Kidney epithelial cell (primary cell): ENCODE measurements around the gene ASH1L. TPM values are rescaled to one million over a fixed set of nuclear protein-coding genes. Genes with fewer than 3 reads are reported as not detected.

ENCODE experiments used
- DNase-seq: peaks from one replicate; pipeline ENCODE4 v3.0.0-alpha.2; 2010; ENCODE audit warnings: low read depth
- H3K27me3 ChIP-seq: 2 replicates; pipeline ENCODE4 v1.6.0; 2011; ENCODE audit warnings: low read length; ENCODE audit not compliant: control insufficient read depth, insufficient read depth
- H3K36me3 ChIP-seq: 2 replicates; pipeline ENCODE4 v1.5.1; 2011; ENCODE audit warnings: low read length; ENCODE audit not compliant: control insufficient read depth, insufficient read depth
- H3K4me3 ChIP-seq: 2 replicates; pipeline ENCODE4 v1.5.1; 2011; ENCODE audit warnings: low read depth, mild to moderate bottlenecking, control low read depth, low read length
- total RNA-seq: library from RNA; depleted of rRNA; stranded (reverse); fragments of >200 nt; gene quantifications from 2 replicates; pipeline ENCODE4 v1.2.3, GENCODE V29; 2015
- TF ChIP-seq, protein P1 (sequence below): IDR thresholded peaks from 2 replicates; pipeline ENCODE4 v1.5.1; 2011; ENCODE audit warnings: mild to moderate bottlenecking, moderate library complexity, low read length, control low read depth, inconsistent platforms; ENCODE audit not compliant: insufficient read depth, poor library complexity, severe bottlenecking

Gene ASH1L
- total RNA-seq, 1 donor from 2014 or later = 19.5 TPM

DNA sequence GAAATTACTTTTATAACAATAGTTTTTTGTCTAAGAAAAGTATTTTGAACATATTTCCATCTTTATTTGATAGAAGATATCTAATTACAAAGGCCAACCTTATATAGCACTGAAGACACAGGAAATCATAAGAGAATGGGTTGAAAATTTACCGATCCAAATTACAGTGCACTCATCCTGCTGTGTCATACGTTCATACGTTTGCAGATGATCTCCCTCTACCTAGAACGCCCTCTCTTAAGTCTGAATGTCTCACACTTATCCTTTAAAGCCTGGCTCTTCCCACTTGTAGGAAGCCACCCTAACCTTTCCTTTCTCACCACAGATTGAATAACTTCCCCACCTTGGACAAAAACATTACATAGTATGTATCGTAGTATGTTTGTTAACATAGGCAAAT is 9.3 kb downstream of the ASH1L start:
- no peak for DNase-seq
- Histone ChIP-seq H3K4me3 (no peak overlapping the region), H3K36me3 (peaks cover 2% of the 10 kb centered on the region), H3K27me3 (no peaks in the 10 kb centered on the region)
- TF ChIP-seq, protein P1, sequence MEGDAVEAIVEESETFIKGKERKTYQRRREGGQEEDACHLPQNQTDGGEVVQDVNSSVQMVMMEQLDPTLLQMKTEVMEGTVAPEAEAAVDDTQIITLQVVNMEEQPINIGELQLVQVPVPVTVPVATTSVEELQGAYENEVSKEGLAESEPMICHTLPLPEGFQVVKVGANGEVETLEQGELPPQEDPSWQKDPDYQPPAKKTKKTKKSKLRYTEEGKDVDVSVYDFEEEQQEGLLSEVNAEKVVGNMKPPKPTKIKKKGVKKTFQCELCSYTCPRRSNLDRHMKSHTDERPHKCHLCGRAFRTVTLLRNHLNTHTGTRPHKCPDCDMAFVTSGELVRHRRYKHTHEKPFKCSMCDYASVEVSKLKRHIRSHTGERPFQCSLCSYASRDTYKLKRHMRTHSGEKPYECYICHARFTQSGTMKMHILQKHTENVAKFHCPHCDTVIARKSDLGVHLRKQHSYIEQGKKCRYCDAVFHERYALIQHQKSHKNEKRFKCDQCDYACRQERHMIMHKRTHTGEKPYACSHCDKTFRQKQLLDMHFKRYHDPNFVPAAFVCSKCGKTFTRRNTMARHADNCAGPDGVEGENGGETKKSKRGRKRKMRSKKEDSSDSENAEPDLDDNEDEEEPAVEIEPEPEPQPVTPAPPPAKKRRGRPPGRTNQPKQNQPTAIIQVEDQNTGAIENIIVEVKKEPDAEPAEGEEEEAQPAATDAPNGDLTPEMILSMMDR = no peak

DNA sequence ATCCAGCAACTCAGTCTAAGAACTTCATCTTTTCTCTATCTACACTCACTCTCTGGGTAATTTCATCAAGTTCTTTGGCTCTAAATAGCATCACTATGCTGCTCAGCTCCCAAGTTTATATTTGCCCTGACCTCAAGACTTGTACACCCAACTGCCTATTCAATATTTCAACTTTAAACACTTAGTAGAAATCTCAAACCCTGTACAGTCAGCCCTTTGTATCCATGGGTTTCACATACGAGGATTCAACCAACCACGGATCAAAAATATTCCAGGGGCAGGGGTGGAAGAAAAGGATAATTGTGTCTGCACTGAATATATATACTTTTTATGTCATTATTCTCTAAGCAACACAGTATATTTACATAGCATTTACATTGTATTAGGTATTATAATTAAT is 13.9 kb downstream of the ASH1L start:
- TF ChIP-seq, protein P1 = no peak
- no peak for DNase-seq
- no peaks in the 10 kb centered on the region for H3K27me3 ChIP-seq
- no peaks in the 10 kb centered on the region for H3K36me3 ChIP-seq
- H3K4me3 ChIP-seq = no peak overlapping the region

DNA sequence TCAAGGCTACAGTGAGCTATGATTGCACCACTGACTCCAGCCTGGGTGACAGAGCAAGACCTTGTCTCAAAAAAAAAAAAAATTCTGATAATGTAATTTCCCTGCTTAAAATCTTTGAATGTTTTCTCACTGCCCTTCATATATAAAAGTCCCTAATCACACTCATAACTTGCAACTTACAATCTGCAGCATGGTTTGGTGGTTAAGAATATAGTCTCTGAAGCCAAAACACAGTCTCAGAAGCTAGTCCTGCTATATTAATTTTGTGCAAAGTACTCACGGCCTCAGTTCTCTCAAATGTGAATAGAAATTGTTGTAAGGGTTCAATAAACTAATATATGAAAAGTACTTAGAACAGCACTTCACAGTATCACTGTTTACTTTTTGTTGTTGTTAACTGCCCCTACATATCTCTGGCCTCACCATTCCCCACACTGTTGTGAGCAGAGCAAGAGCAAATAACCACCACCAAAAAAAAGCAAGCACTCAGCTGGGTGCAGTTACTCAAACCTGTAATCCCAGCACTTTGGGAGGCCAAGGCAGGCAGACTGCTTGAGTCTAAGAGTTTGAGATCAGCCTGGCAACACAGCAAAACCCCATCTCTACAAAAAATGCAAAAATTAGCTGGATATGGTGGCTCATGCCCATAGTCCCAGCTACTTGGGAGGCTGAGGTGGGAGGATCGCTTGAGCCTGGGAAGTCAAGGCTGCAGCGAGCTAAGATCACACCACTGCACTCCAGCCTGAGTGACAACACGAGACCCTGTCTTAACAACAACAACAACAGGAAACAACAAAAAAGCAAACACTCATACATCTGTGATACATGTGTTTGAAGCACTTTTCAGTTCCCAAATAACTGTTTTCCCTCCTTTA is 22.4 kb downstream of the ASH1L start:
- DNase-seq = no peak
- no peaks in the 10 kb centered on the region for H3K27me3 ChIP-seq
- no peaks in the 10 kb centered on the region for H3K36me3 ChIP-seq
- TF ChIP-seq, protein P1 = no peak
- H3K4me3 ChIP-seq = no peak overlapping the region

DNA sequence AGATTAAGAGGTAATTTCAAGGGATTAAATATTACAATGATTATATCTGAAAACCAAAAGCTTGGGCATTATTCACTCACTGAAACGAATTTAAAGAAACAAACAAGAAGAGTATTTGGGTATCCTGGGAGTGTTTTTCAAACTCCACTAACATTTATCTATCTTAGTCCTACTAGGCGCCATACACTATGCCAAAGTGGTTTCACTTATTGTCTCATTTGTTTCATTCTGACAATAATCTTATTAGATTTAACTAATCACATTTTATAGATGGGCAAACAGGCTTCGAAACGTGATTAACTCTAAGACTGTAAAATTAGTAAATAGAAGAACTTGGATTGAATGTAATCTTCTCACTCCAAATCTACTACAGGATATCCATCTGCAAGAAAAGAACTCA is 25.4 kb downstream of the ASH1L start:
- H3K27me3 ChIP-seq = no peaks in the 10 kb centered on the region
- H3K4me3 ChIP-seq = no peak overlapping the region
- no peaks in the 10 kb centered on the region for H3K36me3 ChIP-seq
- TF ChIP-seq, protein P1 = no peak
- DNase-seq = no peak

DNA sequence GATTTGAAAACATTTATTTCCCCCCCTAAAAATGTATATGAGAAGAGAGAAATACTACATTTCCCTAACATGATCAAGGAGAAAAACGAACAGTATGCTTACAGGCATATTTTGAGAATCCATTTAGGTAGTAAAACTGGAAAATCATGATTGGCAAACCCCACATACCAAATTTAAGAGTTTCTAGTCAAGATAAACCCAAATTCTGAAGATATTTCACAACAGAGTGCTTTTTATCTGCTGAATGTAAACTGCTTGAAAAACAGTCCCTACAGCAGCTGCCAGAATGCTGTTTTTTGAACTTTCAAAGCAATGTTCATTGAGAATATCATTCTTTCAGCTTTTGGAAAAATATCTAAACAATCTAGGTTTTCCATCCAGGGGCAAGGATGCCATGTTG is 31.0 kb downstream of the ASH1L start:
- H3K36me3 ChIP-seq = no peaks in the 10 kb centered on the region
- no peak overlapping the region for H3K4me3 ChIP-seq
- DNase-seq = no peak
- H3K27me3 ChIP-seq = no peaks in the 10 kb centered on the region
- TF ChIP-seq, protein P1 = no peak

DNA sequence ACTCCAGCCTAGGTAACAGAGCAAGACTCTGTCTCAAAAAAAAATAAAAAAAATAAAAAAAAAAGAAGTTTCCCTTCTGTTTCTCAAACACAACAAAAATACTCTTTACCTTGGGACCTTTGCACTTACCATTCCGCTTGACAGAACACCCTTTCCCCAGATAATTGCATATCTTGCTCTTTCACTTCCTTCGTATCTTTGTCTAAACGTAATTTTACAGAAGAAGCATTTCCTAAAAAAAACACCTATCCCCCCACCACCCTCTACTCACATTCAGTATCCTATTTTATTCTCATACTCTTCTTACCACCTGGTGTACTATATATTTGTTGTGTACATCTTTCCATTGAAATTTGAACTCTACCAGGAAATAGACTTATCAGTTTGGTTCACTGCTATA is 32.7 kb downstream of the ASH1L start:
- Histone ChIP-seq H3K27me3 (no peaks in the 10 kb centered on the region), H3K4me3 (no peak overlapping the region), H3K36me3 (no peaks in the 10 kb centered on the region)
- DNase-seq = no peak
- TF ChIP-seq, protein P1 = no peak
